GM12864 (cell line): Measurements from ENCODE around the gene MRPL46.

ENCODE experiments used
- DNase-seq: peaks from one replicate; pipeline ENCODE4 v3.0.0-alpha.2; 2011; ENCODE audit warnings: low read depth
- H3K4me3 ChIP-seq: 2 replicates; pipeline ENCODE4 v1.5.1; 2011; ENCODE audit warnings: mild to moderate bottlenecking, low read depth, low read length, control low read depth
- CTCF ChIP-seq: IDR thresholded peaks from 2 replicates; pipeline ENCODE4 v1.5.1; 2011; ENCODE audit warnings: low read depth, mild to moderate bottlenecking, moderate library complexity, low read length, control low read depth, inconsistent platforms; ENCODE audit errors: missing control alignments

MRPL46 gene

GRCh38 chr15:88467073-88467934 lies at the start of gene MRPL46, which contains the start of gene MRPS11:
MRPL46 (minus strand) TSS chr15:88467388; CDS start chr15:88467377, 11 bp downstream.
MRPS11 (plus strand) TSS chr15:88467708; CDS start chr15:88467718, 10 bp downstream.
- peak within 1 kb of the TSS; percentile 91 for H3K4me3 ChIP-seq
- peak; percentile 60 for DNase-seq
- TF ChIP-seq CTCF, result no peak

GRCh38 chr15:88513195-88513594 lies 46.0 kb upstream of the MRPL46 start:
- no peak overlapping the region for H3K4me3 ChIP-seq
- TF ChIP-seq CTCF, result no peak
- DNase-seq, result no peak

- no peak for DNase-seq
- TF ChIP-seq CTCF, result no peak
- H3K4me3 ChIP-seq, result no peak overlapping the region
Measured at GRCh38 chr15:88512601-88513000, 45.4 kb upstream of the MRPL46 start.

- TF ChIP-seq CTCF, result no peak
- H3K4me3 ChIP-seq, result no peak overlapping the region
- no peak for DNase-seq
Measured at GRCh38 chr15:88512078-88512477, 44.9 kb upstream of the MRPL46 start.

- no peak for DNase-seq
- no peak overlapping the region for H3K4me3 ChIP-seq
- no peak for TF ChIP-seq CTCF
Measured at GRCh38 chr15:88511161-88511560, 44.0 kb upstream of the MRPL46 start.

GRCh38 chr15:88509964-88510363 lies 42.8 kb upstream of the MRPL46 start:
- no peak for TF ChIP-seq CTCF
- no peak overlapping the region for H3K4me3 ChIP-seq
- no peak for DNase-seq

- H3K4me3 ChIP-seq, result no peak overlapping the region
- DNase-seq, result peak; percentile 8
- no peak for TF ChIP-seq CTCF
Measured at GRCh38 chr15:88509321-88509720, 42.1 kb upstream of the MRPL46 start.
